Suppressor macrophage treated with lipopolysaccharide for 1 hour (primary cell): ENCODE measurements around the gene CCM2.
"Not testable (repeated sequence)": the region's sequence is repeated elsewhere in the genome, so short reads cannot be mapped to it uniquely, and the experiment has no call there.

Source experiments
- DNase-seq, 3 donors: peaks; one replicate each; pipeline ENCODE4 v3.0.0-alpha.2; 2020 to 2022

Gene CCM2

DNA sequence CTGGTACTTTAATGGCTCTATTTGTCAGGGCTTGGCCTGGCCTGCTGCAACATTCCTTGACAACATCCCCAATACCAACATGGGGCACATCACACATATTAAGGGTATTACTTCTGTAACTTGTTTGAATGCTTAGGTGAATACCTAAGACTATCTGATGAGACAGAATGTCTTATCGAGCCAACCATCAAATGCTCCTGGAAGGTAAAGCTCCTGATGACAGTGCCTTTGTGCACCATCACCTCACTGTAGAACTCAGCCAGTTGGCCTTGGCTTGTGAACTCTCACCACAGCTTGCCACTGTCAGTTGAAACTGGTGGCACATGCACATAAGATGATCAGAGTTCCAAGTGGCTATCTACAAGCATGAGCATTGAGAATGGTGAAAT lies 17.5 kb upstream of the CCM2 start:
- no peak for DNase-seq

DNA sequence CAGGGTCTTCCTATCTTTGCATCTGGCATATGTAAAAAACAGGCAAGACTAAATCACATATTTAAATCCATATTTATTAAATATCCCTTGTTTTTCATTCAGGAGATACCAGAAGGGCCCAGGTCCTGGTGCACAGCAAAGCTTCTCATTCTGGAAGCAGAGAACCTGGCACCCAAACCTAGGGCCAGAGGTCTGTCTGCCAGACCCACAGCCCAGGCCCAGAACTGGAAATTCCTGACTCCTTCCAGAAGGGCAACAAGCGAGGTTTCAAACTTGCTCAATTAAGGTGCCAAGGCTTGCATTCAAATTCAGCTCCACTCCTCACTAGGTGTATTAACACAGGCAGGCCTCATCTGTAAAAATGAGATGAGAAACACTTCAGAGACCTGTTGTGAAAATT lies 17.0 kb upstream of the CCM2 start:
- DNase-seq: no peak

DNA sequence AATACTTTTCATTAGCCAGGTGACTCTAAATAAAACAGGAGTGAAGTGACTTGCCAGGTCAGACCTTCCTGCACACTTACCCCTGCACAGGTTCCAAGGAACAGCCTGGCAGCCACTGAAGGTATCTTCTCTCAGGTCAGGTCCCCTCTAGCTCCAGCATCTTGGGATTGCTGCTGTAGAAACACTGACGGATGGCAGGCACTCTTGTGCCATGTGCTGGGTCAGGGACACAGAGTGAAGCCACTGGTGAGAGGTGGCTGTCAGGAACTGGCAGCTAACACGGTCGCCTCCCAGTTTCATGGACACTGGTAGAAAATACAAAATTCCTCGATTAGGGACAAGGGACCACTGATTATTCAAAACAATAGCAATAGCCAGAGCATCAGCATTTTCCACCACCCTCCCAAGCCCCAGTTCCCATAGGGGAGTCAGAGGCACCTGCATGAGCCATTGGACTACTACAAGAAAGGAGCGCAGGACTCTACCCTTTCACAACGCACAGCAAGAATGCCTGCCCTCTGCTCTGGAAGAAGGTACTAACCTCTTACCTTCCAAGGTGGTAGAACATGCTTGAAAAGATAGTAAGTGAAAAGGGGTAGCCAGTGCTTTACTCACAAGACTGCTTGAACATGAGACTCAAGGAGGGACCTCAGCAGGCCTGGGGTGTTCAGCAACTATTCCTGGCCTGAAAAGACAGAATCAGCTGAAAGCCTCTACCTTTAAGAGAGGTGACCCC lies 16.1 kb upstream of the CCM2 start:
- DNase-seq: no peak

DNA sequence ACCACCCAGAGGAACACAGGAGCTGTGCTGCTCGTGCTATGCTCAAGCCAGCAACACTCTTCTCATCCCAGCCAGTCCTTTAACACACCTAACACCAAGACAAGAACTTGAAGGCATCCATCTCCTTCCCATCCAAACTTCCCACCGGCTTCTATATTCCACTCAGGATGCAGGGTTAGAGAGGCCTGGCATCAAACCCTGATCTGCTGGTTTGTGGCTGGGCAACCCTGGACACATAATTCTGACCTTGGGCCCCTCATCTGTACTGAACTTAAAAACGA lies 15.6 kb upstream of the CCM2 start:
- DNase-seq: no peak

DNA sequence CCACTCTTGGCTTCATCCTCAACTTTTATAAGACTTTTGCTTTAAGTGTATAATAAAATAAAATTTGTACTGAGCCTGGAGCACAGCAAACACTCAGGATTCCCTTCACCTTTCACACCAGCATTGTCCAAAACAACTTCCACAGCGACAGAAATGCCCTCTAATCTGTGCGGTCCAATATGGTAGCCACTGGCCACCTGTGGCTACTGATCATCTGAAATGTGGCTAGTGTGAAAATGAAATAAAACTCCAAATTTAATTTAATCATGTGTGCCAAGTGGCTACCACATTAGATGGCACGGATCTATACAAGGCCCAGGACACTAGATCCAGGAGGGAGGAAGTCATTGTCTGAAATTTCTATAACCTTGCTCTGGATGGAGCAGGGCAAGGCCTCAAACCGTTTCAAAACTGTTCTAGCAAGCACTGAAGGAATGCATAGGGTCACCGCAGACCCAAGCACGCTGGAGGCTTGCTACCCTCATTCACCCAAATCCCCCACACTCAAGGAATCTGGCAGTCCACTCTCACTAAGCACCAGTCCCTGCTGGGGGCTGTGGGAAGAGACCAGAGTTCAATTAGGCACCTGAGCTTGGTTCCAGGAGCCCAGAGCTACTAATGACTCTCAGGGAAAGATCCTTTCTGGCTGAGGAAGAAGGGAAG lies 14.8 kb upstream of the CCM2 start:
- DNase-seq: no peak

DNA sequence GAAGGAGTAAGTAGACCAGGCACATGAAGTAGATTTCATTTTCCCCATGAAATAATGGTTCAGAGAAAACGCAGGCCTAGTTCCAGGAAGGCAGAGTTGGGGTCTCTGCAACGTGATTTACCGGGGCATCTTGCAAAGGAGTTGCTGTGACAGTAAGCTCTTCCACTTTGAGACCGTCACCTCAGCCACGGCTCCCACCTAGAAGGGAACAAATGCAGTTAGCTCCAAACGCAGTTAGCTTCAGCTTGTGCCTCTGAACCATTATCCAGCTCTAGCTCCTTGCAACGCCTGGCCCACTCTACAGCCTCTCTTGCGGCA lies 14.1 kb upstream of the CCM2 start:
- DNase-seq: no peak

DNA sequence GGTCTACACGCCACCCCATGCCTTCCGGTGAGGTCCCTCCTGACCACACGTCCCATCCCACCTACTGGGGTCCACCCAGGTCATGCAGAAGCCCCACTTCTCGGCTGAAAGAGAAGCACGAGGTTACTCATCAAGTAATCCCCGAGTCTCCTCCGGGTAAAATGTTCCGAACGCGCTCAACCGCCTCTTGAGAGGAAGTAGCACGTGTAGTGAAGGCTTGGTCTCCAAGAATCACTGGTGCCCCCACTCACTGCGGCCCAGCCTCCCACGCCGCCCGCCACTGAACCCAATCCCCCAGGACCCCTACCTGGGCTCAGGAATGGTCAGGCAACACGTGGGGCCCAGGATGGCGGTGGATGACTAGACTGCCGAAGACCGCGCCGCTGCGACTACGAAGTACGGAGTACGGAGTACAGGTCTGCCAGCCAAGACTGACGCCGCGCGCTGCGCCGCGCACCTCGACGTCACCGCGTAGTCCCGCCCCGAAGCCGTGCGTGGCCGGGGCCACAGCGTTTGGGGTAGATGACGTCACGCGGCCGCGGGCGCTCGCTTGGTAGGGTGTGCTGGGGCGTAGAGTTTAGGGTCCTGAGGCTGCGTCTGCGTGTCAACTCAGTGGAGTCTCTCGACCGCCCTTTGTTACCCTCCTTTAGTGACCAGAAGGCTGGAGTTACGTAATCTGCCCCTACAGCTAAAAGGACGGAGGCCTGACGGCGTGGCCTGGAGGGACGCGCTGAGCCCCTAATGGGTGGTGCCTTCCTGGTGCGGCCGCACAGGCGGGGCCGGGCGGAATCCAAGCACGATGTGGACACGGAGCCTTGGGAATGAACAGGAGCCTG lies 13.6 kb upstream of the CCM2 start:
- peak; percentile 97 to 98 (median 98) for DNase-seq

DNA sequence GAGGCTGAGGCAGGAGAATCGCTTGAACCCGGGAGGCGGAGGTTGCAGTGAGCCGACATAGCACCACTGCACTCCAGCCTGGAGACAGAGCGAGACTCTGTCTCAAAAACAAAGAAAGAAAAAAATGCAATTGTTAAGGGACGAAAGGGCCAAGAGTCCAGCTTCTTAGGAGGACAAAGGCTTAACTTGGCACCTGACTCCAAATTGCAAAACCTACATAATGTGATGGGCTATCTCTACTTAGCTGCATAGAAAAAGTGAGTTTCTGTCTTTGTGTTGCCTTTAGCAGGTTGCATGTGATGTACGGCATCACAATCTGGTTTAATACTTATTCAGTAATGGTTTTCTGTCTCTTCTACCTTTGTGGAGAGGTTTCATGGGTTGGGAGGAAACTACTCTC lies 12.5 kb upstream of the CCM2 start:
- DNase-seq: peak in 1 of 3 donors; percentile 17

DNA sequence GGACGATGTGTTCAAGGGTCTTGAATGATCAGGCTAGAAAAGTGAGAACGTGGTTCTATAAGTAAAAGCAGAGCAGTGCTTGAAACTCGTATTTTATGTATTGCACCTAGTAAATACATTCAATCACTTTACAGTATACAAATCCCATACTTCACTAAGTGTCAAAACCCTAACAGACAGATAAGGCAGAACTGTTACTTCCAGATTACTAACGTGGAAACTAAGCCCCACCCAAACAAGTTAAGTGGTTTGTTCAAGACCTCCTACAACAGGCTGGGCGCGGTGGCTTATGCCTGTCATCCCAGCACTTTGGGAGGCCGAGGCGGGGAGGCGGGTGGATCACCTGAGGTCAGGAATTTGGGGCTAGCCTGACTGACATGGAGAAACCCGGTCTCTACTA lies 12.0 kb upstream of the CCM2 start:
- DNase-seq: peak in 1 of 3 donors; percentile 16

DNA sequence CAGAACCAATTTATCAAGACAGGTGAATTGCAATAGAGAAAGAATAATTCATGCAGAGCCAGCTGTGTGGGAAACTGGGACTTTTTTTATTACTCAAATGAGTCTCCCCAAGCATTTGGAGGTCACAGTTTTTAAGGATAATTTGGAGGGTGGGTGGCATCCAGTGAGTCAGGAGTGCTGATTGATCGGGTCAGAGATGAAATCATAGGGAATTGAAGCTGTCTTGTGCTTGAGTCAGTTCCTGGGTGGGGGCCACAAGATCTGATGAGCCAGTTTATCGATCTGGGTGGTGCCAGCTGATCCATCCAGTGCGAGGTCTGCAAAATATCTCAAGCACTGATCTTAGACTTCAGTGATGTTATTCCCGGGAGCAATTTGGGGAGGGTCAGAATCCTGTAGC lies 11.3 kb upstream of the CCM2 start:
- peak; percentile 60 to 75 (median 66) for DNase-seq

DNA sequence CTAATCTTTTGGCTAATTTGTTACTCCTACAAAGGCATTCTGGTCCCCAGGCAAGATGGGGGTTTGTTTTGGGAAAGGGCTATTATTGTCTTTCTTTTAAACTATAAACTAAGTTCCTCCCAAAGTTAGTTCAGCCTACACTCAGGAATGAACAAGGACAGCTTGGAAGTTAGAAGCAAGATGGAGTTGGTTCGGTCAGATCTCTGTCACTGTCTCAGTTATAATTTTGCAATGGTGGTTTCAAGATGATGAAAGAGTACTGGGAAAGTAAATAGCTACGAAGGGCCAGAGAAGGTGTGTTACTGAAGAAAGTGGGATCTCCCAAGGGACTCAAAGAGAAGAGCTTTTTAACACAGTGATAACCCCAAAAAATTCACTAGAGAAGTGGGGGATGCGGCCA lies 10.9 kb upstream of the CCM2 start:
- DNase-seq: no peak

DNA sequence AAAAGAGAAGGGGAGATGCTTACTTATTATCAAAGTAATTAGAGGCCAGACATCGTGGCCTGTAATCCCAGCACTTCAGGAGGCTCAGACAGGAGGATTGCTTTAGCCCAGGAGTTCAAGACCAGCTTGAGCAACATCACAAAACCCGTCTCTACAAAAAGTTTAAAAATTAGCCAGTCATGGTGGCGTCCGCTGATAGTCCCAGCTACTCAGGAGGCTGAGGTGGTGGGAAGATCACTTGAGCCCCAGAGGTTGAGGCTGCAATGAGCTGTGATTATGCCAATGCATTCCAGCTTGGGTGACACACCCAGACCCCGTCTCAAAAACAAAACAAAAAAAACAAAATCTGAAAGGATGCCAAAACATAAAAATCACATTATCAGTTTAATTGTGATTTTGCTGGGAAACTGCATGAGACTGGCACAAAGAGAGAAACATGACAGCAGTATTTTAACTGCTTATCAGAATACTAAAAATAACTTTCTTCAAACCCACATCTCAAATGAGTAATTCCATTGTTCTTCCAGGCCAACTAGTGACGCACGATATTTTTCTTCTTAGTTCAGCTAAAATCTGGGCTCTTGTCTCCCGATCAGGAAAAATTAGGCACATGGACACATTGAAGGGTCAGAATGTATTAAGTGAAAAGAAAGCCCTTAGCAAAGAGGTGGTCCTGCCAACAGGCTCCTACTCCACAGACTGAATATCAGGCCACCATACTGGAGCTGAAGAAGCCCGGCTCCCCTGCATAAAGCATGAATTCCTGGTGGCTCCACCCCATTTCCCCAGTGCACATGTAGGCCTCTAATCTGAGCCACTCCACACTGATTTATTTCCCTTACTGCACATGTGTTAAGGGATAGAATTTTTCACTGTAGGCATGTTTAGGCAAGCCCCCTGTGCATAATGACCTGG lies 9.6 kb upstream of the CCM2 start:
- DNase-seq: peak in 1 of 3 donors; percentile 44

DNA sequence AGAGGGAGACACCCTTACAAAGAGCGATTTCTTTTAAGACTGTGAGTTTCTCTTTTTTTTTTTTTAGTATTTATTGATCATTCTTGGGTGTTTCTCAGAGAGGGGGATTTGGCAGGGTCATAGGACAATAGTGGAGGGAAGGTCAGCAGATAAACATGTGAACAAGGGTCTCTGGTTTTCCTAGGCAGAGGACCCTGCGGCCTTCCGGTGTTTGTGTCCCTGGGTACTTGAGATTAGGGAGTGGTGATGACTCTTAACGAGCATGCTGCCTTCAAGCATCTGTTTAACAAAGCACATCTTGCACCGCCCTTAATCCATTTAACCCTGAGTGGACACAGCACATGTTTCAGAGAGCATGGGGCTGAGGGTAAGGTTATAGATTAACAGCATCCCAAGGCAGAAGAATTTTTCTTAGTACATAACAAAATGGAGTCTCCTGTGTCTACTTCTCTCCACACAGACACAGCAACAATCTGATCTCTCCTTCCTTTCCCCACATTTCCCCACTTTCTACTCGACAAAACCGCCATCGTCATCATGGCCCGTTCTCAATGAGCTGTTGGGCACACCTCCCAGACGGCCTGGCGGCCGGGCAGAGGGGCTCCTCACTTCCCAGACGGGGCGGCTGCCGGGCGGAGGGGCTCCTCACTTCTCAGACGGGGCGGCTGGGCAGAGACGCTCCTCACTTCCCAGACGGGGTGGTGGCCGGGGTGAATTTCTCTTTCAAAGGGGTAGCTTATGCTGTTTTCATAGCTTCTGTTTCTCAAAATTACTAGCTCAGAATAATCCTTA lies 7.8 kb upstream of the CCM2 start:
- DNase-seq: not testable (repeated sequence)

DNA sequence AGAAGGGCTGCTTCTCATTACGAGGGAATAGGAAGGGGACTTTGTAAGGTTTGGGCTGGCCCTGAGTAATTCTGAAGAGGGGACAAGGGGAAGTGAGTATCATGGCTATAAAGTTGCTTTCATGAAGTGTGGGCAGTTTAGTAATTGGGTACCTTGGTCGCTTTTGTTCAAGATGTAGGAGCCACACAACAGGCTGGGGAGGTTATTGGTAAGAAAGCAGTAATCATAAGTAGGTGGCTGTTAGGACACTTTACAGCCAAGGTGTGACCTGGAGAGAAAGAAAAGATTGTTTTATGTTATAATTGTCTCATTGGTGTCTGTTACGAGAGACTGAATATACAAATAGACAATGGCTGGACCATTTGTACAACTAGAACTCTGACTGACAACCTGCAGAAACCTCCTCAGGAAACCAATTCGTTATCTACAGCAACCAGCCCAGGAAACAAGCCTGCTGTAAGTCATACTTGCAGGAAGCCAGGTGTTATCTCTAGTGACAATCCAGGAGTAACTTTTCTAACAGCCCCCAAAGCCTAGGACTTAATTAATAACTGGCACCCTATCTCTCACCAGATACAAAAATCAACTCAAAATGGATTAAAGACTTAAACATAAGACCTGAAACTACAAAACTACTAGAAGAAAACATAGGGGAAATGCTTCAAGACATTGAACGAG lies 5.0 kb upstream of the CCM2 start:
- DNase-seq: peak in 1 of 3 donors; percentile 31

DNA sequence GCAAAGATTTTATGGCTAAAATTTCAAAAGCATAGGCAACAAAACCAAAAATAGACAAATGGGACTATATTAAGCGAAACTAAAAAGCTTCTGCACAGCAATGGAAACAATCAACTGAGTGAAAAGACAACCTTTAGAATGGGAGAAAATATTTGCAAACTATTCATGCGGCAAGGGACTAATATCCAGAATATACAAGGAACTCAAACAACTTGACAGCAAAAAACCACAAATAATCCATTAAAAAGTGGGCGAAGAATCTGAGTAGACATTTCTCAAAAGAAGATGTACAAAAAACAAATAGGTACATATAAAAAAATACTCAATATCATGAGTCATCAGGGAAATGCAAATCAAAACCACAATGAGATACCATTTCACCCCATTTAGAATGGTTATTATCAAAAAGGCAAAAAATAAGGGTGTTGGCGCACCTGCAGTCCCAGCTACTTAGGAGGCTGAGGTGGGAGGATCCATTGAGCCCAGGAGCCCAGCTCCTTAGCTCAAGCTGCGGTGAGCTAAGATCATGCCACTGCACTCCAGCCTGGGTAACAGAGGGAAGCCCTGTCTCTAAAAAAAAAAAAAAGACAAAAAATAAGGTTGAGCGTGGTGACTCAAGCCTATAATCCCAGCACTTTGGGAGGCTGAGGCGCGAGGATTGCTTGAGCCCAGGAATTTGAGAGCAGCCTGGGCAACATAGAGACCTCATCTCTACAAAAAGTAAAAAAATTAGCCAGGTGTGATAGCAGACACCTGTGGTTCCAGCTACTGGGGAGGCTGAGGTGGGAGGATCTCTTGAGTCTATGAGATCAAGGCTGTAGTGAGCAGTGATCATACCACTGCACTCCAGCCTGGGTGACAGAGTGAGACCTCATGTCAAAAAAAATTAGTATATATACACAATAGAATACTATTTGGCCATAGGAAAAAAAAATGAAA lies 4.2 kb upstream of the CCM2 start:
- DNase-seq: no peak

DNA sequence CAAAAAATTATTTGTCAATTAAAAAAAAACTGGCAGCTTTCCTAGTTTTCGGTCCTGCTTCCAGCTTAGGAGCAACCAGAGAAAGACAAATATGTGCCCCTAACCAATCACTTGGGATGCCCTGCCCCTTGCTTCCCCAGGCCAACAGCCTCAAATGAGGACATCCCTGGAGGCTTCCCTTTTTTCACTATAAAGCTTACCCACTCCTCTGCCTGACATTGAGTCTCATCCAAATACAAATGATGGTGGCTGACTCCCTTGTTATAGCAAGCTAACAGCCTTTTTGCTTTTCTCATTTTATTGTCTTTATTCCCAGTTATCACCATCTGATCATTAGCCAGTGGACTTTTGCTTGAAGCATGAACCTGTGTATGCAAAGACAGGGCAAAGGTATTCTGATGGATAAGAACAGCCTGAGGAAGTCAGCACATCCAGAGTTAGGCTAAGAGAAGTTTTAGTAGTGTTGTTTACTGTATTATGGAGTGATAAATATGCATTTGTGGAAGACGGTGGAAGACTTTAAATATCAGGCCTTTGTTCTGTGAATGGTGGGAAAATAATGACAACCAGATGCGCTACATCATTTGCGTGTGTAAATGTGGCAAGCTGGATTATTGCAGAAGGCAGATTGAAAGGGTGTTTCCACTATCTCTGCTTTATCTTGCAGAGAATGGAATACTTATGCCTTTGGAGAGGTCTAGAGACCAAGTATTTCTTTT lies 1.7 kb upstream of the CCM2 start:
- peak; percentile 30 to 32 (median 31) for DNase-seq

DNA sequence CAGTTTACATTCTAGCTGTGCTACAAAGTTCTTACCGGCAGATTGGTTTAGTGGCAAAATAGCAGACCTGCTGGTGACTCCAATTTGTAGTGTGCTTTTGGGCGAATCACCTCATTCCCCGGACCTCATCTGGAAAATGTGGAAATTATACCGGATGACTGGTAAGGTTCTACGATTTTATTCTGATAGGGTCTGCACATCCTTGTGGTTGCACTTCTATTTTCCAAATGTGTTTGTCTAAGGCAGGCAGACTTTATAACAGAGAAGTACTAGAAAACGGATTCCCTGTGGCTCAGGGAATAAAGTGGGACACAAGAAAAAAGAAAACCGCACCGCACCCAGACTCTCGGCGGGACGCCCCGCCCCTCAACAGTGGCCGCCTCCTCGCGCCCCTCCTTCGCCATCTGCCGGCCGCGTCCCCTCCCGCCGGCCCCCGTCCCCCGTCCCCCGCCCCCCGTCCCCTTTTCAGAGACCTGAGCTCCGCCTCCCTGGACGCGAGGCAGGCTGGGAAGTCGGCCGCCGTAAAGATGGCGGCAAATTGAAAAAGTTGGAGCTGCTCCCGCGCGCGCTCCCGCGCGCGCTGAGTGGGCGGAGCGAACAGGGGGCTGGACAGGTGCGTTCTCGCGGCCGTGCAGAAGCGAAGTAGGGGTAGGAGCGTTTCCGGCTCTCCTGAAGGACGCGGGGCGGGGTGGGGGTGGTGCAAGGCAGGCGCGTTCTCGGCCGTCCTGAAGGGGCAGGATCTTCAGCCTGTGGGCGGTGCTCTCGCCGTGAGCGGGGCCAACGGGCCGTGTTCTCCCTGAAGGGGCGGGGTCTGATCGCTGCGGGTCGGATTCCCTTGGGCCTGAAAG lies 532 bp upstream of the CCM2 start:
- DNase-seq: peak; percentile 90 to 100 (median 96)

DNA sequence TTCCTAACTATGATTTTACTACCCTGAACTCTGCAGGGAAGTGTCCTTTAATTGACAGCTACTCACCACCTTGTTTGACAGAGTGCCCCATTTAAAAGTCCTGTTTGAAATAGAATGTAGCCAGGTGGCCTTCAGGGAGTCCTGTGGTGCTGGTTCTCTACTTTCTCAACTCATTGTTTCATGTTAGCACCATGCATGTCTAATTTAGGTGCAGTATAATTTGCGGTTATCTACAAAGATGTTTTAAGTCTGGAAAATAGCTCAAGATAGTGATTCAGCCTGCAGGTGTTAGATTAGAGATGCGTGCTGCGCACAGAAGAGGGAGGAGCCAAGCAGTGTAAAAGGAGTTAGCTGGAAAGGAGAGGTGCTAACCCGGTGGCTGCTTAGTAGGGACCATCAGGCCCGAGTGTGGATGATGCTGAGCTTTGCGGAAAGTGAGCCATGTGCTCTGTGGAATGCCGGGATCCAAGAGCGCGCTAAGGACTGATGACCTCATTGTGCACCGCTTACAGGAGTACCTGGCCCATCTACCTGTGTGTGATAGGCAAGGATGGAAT lies 1.2 kb downstream of the CCM2 start:
- DNase-seq: no peak
